Measurements from ENCODE around the gene CUX1.
A peak's percentile ranks its signal among the peaks of the same experiment; 100 is the strongest.

The CUX1 gene

DNA sequence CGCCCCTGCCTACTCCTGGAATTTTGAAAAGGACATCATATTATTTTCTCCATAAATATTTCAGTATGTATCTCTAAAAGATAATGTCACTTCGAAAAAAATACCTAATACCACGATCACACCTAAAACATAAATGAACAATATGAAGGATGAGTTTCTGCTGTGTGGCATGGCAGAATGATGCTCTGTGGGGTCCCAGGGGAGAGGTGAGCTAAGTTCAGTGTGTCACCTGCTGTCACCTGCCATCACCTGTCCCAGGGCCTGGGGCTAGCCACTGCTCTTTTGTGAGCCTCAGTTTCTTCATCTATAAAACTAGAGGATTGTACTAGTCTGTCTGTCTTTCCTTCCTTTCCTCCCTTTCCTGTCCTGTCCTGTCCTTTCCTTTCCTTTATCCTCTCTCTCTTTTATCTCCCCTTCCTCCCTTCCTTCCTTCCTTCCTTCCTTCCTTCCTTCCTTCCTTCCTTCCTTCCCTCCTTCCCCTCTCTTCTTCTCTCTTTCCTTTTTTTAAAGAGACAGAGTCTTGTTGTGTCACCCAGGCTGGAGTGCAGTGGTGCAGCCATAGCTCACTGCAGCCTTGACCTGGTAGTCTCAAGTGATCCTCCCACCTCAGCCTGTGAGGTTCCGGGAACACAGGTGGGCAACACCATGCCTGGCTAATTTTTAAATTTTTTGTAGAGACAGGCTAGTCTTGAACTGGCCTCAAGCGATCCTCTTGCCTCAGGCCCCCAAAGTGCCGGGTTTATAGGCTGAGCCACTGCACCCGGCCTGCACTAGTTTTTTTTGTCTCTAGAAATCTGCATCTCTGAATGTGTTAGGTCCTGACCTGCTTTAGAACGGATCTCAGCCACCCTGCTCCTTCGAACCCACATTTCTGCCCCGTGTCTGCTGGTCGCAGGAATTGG is 43.1 kb downstream of the CUX1 start:
- Mint-ChIP-seq H3K36me3 (ENCODE audit: low read depth) (peaks cover 23% of the 10 kb centered on the region), H3K27ac (peak overlapping the region; percentile 62), H3K4me3 (peak overlapping the region; percentile 35), H3K4me1 (peaks cover 90% of the 10 kb centered on the region), H3K9me3 (no peaks in the 10 kb centered on the region), H3K27me3 (ENCODE audit: low read depth, poor library complexity) (peaks cover 5% of the 10 kb centered on the region)
- DNase-seq: no peak
- TF ChIP-seq, protein P1, sequence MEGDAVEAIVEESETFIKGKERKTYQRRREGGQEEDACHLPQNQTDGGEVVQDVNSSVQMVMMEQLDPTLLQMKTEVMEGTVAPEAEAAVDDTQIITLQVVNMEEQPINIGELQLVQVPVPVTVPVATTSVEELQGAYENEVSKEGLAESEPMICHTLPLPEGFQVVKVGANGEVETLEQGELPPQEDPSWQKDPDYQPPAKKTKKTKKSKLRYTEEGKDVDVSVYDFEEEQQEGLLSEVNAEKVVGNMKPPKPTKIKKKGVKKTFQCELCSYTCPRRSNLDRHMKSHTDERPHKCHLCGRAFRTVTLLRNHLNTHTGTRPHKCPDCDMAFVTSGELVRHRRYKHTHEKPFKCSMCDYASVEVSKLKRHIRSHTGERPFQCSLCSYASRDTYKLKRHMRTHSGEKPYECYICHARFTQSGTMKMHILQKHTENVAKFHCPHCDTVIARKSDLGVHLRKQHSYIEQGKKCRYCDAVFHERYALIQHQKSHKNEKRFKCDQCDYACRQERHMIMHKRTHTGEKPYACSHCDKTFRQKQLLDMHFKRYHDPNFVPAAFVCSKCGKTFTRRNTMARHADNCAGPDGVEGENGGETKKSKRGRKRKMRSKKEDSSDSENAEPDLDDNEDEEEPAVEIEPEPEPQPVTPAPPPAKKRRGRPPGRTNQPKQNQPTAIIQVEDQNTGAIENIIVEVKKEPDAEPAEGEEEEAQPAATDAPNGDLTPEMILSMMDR (IDR thresholded peaks at IDR 0.05): no peak

DNA sequence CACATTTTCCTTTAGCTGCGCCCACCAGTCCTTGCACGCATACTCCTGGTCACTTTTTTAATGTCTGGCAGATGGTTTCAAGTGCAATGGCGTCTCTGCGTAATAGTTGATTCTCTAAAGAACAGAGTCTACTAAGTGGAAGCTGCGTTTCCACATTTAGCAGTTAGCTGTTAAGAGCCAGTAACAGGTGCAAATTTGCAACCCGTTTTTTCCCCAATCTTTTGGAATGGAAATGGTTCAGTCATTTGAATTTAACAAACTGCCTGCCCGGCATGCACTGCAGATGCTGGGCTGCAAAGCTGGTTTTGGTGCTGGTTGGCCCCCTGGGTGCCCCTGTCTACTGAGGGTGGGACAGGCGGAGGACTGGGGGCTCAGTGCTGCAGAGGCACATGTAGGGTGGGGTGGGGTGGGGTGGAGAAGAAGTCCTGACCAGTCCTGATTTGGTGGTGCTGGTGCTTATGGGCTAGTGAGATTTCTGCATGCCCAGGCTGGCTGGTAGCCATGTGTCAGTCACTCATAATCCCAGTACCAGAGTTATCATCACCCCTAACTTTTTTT is 43.9 kb downstream of the CUX1 start:
- H3K36me3 Mint-ChIP-seq (ENCODE audit: low read depth): peaks cover 24% of the 10 kb centered on the region
- peak overlapping the region; percentile 62 for H3K27ac Mint-ChIP-seq
- peaks cover 85% of the 10 kb centered on the region for H3K4me1 Mint-ChIP-seq
- TF ChIP-seq, protein P1 (IDR thresholded peaks at IDR 0.05): no peak
- no peaks in the 10 kb centered on the region for H3K9me3 Mint-ChIP-seq
- H3K4me3 Mint-ChIP-seq: peak overlapping the region; percentile 35
- peaks cover 5% of the 10 kb centered on the region for H3K27me3 Mint-ChIP-seq (ENCODE audit: low read depth, poor library complexity)
- no peak for DNase-seq

DNA sequence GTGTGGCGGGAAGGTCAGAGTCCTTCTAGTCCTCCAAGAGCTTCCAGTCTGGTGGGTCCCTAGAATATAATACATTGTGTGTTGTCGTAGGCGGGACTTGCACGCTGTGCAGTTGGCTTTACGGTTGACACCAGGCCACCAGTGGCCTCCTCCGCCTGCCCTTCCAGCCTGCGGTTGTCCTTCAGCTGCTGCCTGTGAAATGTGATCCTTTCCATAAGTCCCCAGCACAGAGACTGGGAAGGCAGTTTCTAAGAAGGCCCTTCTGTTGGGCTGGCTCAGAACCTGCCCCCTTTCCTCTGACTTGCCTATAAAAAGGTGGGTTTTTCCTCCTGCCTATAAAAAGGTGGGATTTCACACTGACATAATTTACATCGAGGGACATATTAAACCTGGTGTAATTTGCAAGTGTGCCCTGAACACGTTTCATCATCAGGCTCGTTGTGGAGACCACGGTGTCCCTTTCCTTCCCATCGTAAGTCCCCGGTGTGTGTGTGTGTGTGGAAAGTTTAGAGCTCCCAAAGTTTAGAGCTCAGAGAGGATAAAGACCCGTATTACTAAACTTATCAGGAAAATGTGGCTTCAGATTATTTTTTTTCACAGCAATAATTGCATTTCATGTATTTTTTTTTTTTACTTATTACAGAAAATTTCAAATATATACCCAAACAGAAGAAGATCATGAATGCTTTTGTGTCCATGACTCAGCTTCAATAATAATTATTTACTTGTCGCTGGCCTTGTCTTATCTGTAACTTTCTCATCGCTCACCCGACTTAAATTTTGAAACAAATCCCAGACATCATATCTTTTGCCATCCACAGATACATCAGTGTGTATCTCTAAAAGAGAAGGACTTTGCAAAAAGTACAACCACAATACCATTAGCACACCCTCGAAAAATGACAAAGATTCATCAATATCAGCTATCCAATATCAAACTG is 45.1 kb downstream of the CUX1 start:
- Mint-ChIP-seq H3K27ac (peak overlapping the region; percentile 95), H3K9me3 (no peaks in the 10 kb centered on the region)
- DNase-seq: peak; percentile 49

DNA sequence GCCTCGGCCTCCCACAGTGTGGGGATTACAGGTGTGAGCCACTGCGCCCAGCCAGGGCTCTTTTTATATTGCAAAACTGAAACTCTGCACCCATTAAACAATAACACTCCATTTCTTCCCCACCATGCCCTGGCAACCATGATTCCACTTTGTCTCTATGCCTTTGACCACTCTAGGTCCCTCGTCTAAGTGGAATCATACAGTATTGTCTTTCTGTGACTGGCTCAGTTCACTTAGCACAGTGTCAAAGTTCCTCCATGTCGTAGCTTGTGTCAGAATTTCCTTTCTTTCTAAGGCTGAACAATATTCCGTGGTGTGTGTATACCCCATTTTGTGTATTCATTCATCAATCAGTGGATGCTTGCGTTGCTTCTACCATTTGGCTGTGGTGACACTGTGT is 46.2 kb downstream of the CUX1 start:
- H3K27me3 Mint-ChIP-seq (ENCODE audit: low read depth, poor library complexity): peaks cover 2% of the 10 kb centered on the region
- peaks cover 81% of the 10 kb centered on the region for H3K4me1 Mint-ChIP-seq
- H3K9me3 Mint-ChIP-seq: no peaks in the 10 kb centered on the region
- no peak for DNase-seq
- peak overlapping the region; percentile 16 for H3K4me3 Mint-ChIP-seq
- H3K27ac Mint-ChIP-seq: peak overlapping the region; percentile 79
- TF ChIP-seq, protein P1 (IDR thresholded peaks at IDR 0.05): no peak
- H3K36me3 Mint-ChIP-seq (ENCODE audit: low read depth): peaks cover 9% of the 10 kb centered on the region

More for the DNA sequence above, 45.1 kb downstream of the CUX1 start:
- Mint-ChIP-seq H3K4me1 (peaks cover 80% of the 10 kb centered on the region), H3K4me3 (peak overlapping the region; percentile 46), H3K27me3 (ENCODE audit: low read depth, poor library complexity) (peaks cover 2% of the 10 kb centered on the region), H3K36me3 (ENCODE audit: low read depth) (peaks cover 14% of the 10 kb centered on the region)
- TF ChIP-seq, protein P1 (IDR thresholded peaks at IDR 0.05): no peak

DNA sequence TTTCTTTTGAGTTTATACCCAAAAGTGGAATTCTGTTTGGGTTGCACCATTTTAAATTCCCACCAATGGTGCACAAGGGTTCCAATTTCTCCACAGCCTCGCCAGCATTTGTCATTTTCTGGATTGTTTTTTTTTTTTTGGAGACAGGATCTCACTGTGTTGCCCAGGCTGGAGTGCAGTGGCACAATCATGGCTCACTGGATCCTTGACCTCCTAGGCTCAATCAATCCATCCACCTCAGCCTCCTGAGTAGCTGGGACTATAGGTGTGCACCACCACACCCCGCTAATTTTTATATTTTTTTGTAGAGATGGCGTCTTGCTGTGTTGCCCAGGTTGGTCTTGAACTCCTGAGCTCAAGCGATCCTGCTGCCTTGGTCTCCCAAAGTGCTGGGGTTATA is 46.6 kb downstream of the CUX1 start:
- peak overlapping the region; percentile 79 for H3K27ac Mint-ChIP-seq
- no peak overlapping the region for H3K4me3 Mint-ChIP-seq
- DNase-seq: no peak
- TF ChIP-seq, protein P1 (IDR thresholded peaks at IDR 0.05): no peak
- H3K36me3 Mint-ChIP-seq (ENCODE audit: low read depth): peaks cover 9% of the 10 kb centered on the region
- H3K27me3 Mint-ChIP-seq (ENCODE audit: low read depth, poor library complexity): peaks cover 2% of the 10 kb centered on the region
- peaks cover 81% of the 10 kb centered on the region for H3K4me1 Mint-ChIP-seq
- H3K9me3 Mint-ChIP-seq: no peaks in the 10 kb centered on the region
